GM12865 (cell line): ENCODE results near the gene SLC26A11.

Experiments used
- DNase-seq: peaks from one replicate; pipeline ENCODE4 v3.0.0; 2010; ENCODE audit warnings: low read depth
- H3K4me3 ChIP-seq: 2 replicates; pipeline ENCODE4 v1.5.1; 2011; ENCODE audit warnings: mild to moderate bottlenecking, low read depth, low read length, control low read depth
- CTCF ChIP-seq: IDR thresholded peaks from 2 replicates; pipeline ENCODE4 v1.5.1; 2011; ENCODE audit warnings: low read length, control low read depth, low read depth, inconsistent platforms; ENCODE audit not compliant: insufficient read depth; ENCODE audit errors: missing control alignments

SLC26A11 gene

GRCh38 chr17:80261159-80261894 lies 41.1 kb downstream of the SLC26A11 start:
- peak; percentile 70 for DNase-seq
- no peak for TF ChIP-seq CTCF
- H3K4me3 ChIP-seq: peak overlapping the region; percentile 82

GRCh38 chr17:80261895-80262279 lies 41.7 kb downstream of the SLC26A11 start:
- H3K4me3 ChIP-seq: peak overlapping the region; percentile 82
- TF ChIP-seq CTCF: no peak
- no peak for DNase-seq

GRCh38 chr17:80262291-80262690 lies 42.1 kb downstream of the SLC26A11 start:
- DNase-seq: no peak
- TF ChIP-seq CTCF: no peak
- no peak overlapping the region; the same call in 1 of the 2 replicates for H3K4me3 ChIP-seq

GRCh38 chr17:80262775-80263244 lies 42.6 kb downstream of the SLC26A11 start:
- no peak for DNase-seq
- H3K4me3 ChIP-seq: peak overlapping the region; percentile 98
- no peak for TF ChIP-seq CTCF

GRCh38 chr17:80263253-80264204 lies 43.3 kb downstream of the SLC26A11 start:
- H3K4me3 ChIP-seq: peak overlapping the region; percentile 98
- peak; percentile 38 for TF ChIP-seq CTCF
- DNase-seq: peak; percentile 98

GRCh38 chr17:80264205-80265075 lies 44.2 kb downstream of the SLC26A11 start:
- H3K4me3 ChIP-seq: peak overlapping the region; percentile 98
- peak; percentile 80 for DNase-seq
- no peak for TF ChIP-seq CTCF
